Immature natural killer cell (primary cell): ENCODE measurements around the gene CNGA2. TPM values are rescaled to one million over a fixed set of nuclear protein-coding genes. Genes with fewer than 3 reads are reported as not detected.

Experiments used
- DNase-seq, 3 donors: peaks; one replicate each; pipeline ENCODE4 v3.0.0; 2022; ENCODE audit warnings: mixed read lengths in 1 of 3
- H3K27ac Mint-ChIP-seq, 6 donors: one replicate each; pipeline ENCODE4 v1.8.0; 2020; ENCODE audit warnings: mixed read lengths in 6 of 6, mild to moderate bottlenecking in 5 of 6, inconsistent platforms in 4 of 6, moderate library complexity in 3 of 6
- H3K27me3 Mint-ChIP-seq, 3 donors: one replicate each; pipeline ENCODE4 v1.8.0; 2020 to 2021; ENCODE audit warnings: low read depth in 3 of 3, mild to moderate bottlenecking in 3 of 3, mixed read lengths in 3 of 3, moderate library complexity in 3 of 3, inconsistent platforms in 1 of 3
- H3K36me3 Mint-ChIP-seq, 3 donors: one replicate each; pipeline ENCODE4 v1.8.0; 2020; ENCODE audit warnings: mixed read lengths in 3 of 3, inconsistent platforms in 2 of 3, mild to moderate bottlenecking in 2 of 3
- H3K4me1 Mint-ChIP-seq, 2 donors: one replicate each; pipeline ENCODE4 v1.8.0; 2020; ENCODE audit warnings: inconsistent platforms in 2 of 2, mild to moderate bottlenecking in 2 of 2, mixed read lengths in 2 of 2, moderate library complexity in 1 of 2
- H3K4me3 Mint-ChIP-seq, 5 donors: one replicate each; pipeline ENCODE4 v1.8.0; 2020; ENCODE audit warnings: mild to moderate bottlenecking in 5 of 5, mixed read lengths in 5 of 5, inconsistent platforms in 3 of 5, moderate library complexity in 3 of 5
- H3K9me3 Mint-ChIP-seq, 6 donors: one replicate each; pipeline ENCODE4 v1.8.0; 2020; ENCODE audit warnings: mild to moderate bottlenecking in 6 of 6, mixed read lengths in 6 of 6, inconsistent platforms in 4 of 6, moderate library complexity in 3 of 6
- polyA plus RNA-seq, 3 donors: library from polyadenylated mRNA; unstranded; fragments of 300-500 nt; fragmentation: Illumina TruSeq; gene quantifications; one replicate each; pipeline ENCODE4 v1.2.3, GENCODE V29; 2021

Gene CNGA2
- polyA plus RNA-seq, 3 donors from 2014 or later = not detected

GRCh38 chrX:151702026-151702714 lies 32.4 kb upstream of the CNGA2 start:
- DNase-seq = no peak
- no peak overlapping the region for H3K4me3 Mint-ChIP-seq
- H3K9me3 Mint-ChIP-seq = no peaks in the 10 kb centered on the region
- peaks cover 0 to 2% (median 1%) of the 10 kb centered on the region in 3 donors for H3K27me3 Mint-ChIP-seq
- H3K27ac Mint-ChIP-seq = no peak overlapping the region
- no peaks in the 10 kb centered on the region for H3K36me3 Mint-ChIP-seq
- H3K4me1 Mint-ChIP-seq = no peaks in the 10 kb centered on the region

- Mint-ChIP-seq H3K4me1 (no peaks in the 10 kb centered on the region), H3K27ac (no peak overlapping the region), H3K27me3 (peaks cover 0 to 3% (median 2%) of the 10 kb centered on the region in 3 donors), H3K9me3 (no peaks in the 10 kb centered on the region), H3K4me3 (no peak overlapping the region), H3K36me3 (no peaks in the 10 kb centered on the region)
- DNase-seq = no peak
Observed at GRCh38 chrX:151702741-151703340, 31.7 kb upstream of the CNGA2 start.

- DNase-seq = no peak
- no peaks in the 10 kb centered on the region for H3K9me3 Mint-ChIP-seq
- H3K4me1 Mint-ChIP-seq = no peaks in the 10 kb centered on the region
- H3K27ac Mint-ChIP-seq = no peak overlapping the region
- H3K36me3 Mint-ChIP-seq = no peaks in the 10 kb centered on the region
- H3K27me3 Mint-ChIP-seq = peaks cover 0 to 3% (median 2%) of the 10 kb centered on the region in 3 donors
- H3K4me3 Mint-ChIP-seq = no peak overlapping the region
Observed at GRCh38 chrX:151703487-151703886, 31.1 kb upstream of the CNGA2 start.

DNA sequence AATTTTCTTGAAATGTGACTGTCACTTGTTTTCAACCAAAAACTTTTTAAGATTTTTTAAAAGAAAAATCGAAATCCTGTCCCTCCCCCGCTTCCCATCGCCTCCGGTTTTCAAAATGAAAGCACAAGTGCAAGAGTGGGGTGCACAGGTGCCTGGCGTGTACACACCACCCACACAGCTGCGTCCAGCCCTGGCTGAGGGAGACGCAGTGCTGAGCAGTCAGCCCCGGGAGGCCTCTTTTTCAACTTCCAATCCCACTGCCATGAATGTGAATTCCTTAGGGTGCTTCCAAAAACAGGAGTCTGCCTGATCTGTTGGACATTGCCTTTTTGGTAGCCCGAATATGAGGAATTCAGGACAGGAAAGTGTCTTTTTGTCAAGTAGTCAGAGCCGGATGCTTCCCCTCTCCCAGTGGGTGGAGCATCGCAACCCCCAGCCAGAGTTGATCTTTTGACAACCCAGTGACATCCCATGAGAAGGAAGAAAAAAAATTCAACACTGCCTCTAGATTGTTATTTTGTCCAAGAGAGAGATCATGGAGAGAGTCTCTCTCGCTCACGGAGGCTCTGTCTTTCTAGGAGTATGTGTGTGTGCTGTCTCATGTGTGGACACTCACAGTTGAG lies 30.4 kb upstream of the CNGA2 start:
- H3K27me3 Mint-ChIP-seq = peaks cover 0 to 3% (median 2%) of the 10 kb centered on the region in 3 donors
- DNase-seq = no peak
- no peaks in the 10 kb centered on the region for H3K4me1 Mint-ChIP-seq
- H3K27ac Mint-ChIP-seq = no peak overlapping the region
- H3K36me3 Mint-ChIP-seq = no peaks in the 10 kb centered on the region
- H3K4me3 Mint-ChIP-seq = no peak overlapping the region
- H3K9me3 Mint-ChIP-seq = no peaks in the 10 kb centered on the region

GRCh38 chrX:151708821-151709220 lies 25.7 kb upstream of the CNGA2 start:
- DNase-seq = no peak
- no peaks in the 10 kb centered on the region for H3K4me1 Mint-ChIP-seq
- no peak overlapping the region for H3K27ac Mint-ChIP-seq
- no peak overlapping the region for H3K4me3 Mint-ChIP-seq
- H3K27me3 Mint-ChIP-seq = peaks cover 3% of the 10 kb centered on the region in 3 donors
- H3K36me3 Mint-ChIP-seq = no peaks in the 10 kb centered on the region
- no peaks in the 10 kb centered on the region for H3K9me3 Mint-ChIP-seq

- H3K4me3 Mint-ChIP-seq = no peak overlapping the region
- no peaks in the 10 kb centered on the region for H3K9me3 Mint-ChIP-seq
- peaks cover 2 to 4% (median 3%) of the 10 kb centered on the region in 3 donors for H3K27me3 Mint-ChIP-seq
- H3K4me1 Mint-ChIP-seq = no peaks in the 10 kb centered on the region
- H3K36me3 Mint-ChIP-seq = no peaks in the 10 kb centered on the region
- no peak overlapping the region for H3K27ac Mint-ChIP-seq
- no peak for DNase-seq
Observed at GRCh38 chrX:151710457-151710856, 24.1 kb upstream of the CNGA2 start.

GRCh38 chrX:151711154-151711553 lies 23.4 kb upstream of the CNGA2 start:
- Mint-ChIP-seq H3K27ac (no peak overlapping the region), H3K9me3 (no peaks in the 10 kb centered on the region), H3K36me3 (no peaks in the 10 kb centered on the region), H3K27me3 (peaks cover 2 to 8% (median 4%) of the 10 kb centered on the region in 3 donors), H3K4me1 (no peaks in the 10 kb centered on the region), H3K4me3 (no peak overlapping the region)
- no peak for DNase-seq

DNA sequence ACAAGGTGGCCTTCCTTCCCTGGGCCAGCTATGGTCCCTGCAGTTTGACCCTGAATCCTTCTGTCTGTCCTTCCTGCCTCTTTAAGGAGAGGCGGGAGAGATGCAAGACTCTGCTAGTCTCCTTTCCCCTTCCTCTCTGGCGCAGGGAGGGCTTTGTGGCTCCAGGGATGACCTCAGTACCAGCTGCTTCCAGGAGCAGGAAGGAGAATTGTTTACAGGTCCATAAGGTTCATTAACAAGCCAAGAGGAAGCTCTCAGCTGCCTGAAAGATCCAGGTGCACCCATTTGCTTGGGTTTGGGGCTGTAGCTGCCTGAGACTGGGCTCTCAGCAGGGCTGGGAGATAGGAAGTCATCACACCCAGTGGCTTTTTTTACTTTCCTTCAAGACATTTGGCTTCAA lies 22.8 kb upstream of the CNGA2 start:
- H3K4me1 Mint-ChIP-seq = no peaks in the 10 kb centered on the region
- H3K36me3 Mint-ChIP-seq = no peaks in the 10 kb centered on the region
- DNase-seq = no peak
- peaks cover 2 to 10% (median 6%) of the 10 kb centered on the region in 3 donors for H3K27me3 Mint-ChIP-seq
- no peak overlapping the region for H3K4me3 Mint-ChIP-seq
- no peaks in the 10 kb centered on the region for H3K9me3 Mint-ChIP-seq
- H3K27ac Mint-ChIP-seq = no peak overlapping the region

DNA sequence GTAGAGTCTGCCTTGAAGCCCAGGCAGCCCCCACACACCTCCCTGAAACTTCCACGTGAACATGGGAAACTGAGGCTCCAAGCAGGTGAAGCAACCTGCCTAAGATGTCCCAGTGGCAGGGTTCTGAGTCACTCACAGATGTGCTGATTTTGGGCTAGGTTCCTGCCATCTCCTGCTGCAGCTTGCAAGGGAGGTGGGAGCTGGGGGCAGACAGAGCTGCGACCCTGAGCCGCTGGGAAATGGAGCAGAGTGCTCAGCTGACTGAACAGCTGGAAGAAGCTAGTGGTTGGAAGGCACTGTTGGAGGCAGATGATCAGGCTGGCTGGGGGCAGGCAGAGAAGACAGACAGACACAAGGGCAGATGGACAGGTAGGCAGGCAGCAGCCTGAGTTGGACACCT lies 22.3 kb upstream of the CNGA2 start:
- Mint-ChIP-seq H3K27me3 (peaks cover under 1 to 11% (median 6%) of the 10 kb centered on the region in 3 donors), H3K27ac (no peak overlapping the region)

DNA sequence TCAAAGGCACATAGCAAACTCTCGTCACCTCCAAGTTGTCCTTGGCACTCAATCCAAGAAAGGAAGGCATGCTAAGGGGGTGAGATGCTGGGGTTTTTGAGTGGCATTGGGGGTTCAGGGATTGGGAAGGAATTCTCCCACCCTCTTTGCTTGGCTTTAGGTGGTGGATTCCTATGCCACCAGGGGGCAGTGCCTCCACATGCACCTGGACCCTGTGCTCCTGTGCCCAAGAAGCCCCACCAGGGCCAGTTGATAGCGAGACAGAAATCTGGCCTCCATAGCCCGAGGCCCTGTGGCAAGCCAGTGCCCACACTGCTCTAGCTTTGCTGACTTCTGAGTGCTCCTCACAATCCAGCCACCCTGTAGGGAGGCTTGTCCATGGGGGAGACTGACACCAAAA lies 20.7 kb upstream of the CNGA2 start:
- no peak overlapping the region for H3K4me3 Mint-ChIP-seq
- no peaks in the 10 kb centered on the region for H3K9me3 Mint-ChIP-seq
- H3K27me3 Mint-ChIP-seq = peaks cover 0 to 11% (median 6%) of the 10 kb centered on the region in 3 donors
- H3K36me3 Mint-ChIP-seq = no peaks in the 10 kb centered on the region
- DNase-seq = no peak
- H3K27ac Mint-ChIP-seq = no peak overlapping the region
- H3K4me1 Mint-ChIP-seq = no peaks in the 10 kb centered on the region

More for the DNA sequence above, 22.3 kb upstream of the CNGA2 start:
- Mint-ChIP-seq H3K36me3 (no peaks in the 10 kb centered on the region), H3K4me3 (no peak overlapping the region), H3K9me3 (no peaks in the 10 kb centered on the region), H3K4me1 (no peaks in the 10 kb centered on the region)
- DNase-seq = no peak

GRCh38 chrX:151714362-151714761 lies 20.2 kb upstream of the CNGA2 start:
- H3K4me3 Mint-ChIP-seq = no peak overlapping the region
- H3K9me3 Mint-ChIP-seq = no peaks in the 10 kb centered on the region
- peaks cover 0 to 11% (median 6%) of the 10 kb centered on the region in 3 donors for H3K27me3 Mint-ChIP-seq
- DNase-seq = no peak
- no peaks in the 10 kb centered on the region for H3K4me1 Mint-ChIP-seq
- no peak overlapping the region for H3K27ac Mint-ChIP-seq
- no peaks in the 10 kb centered on the region for H3K36me3 Mint-ChIP-seq

DNA sequence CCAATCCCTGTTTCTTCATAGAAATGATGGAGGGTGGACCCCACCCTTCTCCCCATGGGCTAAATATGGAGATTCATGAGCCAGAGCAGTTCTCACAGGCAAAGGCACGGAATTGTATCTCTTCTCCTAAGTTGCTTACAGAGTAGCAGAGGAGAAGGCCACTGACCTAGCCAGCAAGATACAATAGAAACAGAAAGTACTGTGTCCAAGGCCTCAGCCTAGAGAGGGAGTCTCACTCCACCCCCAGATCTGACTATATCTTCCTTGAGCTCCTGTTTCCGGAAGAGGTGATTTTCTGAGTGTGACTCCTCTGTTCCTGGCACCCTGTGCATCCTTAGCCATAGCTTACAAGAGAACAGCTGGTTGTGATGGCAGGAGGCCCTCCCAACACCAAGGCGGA lies 18.8 kb upstream of the CNGA2 start, which contains the start of gene FATE1:
FATE1 (plus strand) TSS at position 284 of the 400 bp plus-strand sequence; CDS start at position 369, 85 bp downstream.
- Mint-ChIP-seq H3K36me3 (no peaks in the 10 kb centered on the region), H3K9me3 (no peaks in the 10 kb centered on the region), H3K4me1 (no peaks in the 10 kb centered on the region), H3K4me3 (no peak within 1 kb of the TSS), H3K27ac (no peak within 1 kb of the TSS), H3K27me3 (peaks cover 0 to 8% (median 3%) of the 10 kb centered on the region in 3 donors)
- DNase-seq = no peak

DNA sequence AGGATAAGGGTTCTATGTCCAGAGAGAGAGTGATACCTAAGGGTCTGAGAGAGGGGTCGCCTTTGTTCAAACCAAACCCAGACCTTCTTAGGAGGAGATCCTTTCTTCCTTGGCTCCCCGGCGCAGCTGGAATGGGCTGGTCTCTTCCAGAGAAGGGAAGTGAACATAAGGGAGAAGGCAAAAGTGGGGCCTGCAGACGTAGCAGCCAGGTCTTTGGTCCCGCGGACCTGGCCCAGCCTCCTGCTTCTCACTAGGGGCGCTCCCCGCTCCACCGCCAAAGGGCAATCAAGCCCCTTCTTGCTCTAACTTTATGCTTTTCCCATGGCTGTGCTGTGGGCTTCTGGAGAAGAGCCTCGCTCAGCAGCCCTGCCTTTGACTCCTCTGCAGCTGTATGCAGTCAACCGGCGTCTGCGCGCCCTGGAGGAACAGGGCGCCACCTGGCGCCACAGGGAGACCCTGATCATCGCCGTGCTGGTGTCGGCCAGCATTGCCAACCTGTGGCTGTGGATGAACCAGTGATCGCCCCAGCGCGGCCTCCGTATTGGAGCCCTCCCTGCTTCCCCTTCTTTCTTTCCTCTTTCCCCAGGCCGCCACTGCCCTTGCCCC lies 12.2 kb upstream of the CNGA2 start:
- no peak overlapping the region for H3K4me3 Mint-ChIP-seq
- H3K27ac Mint-ChIP-seq = no peak overlapping the region
- H3K27me3 Mint-ChIP-seq = peaks cover 0 to 2% (median 2%) of the 10 kb centered on the region in 3 donors
- no peaks in the 10 kb centered on the region for H3K4me1 Mint-ChIP-seq
- no peaks in the 10 kb centered on the region for H3K9me3 Mint-ChIP-seq
- DNase-seq = no peak
- H3K36me3 Mint-ChIP-seq = no peaks in the 10 kb centered on the region

DNA sequence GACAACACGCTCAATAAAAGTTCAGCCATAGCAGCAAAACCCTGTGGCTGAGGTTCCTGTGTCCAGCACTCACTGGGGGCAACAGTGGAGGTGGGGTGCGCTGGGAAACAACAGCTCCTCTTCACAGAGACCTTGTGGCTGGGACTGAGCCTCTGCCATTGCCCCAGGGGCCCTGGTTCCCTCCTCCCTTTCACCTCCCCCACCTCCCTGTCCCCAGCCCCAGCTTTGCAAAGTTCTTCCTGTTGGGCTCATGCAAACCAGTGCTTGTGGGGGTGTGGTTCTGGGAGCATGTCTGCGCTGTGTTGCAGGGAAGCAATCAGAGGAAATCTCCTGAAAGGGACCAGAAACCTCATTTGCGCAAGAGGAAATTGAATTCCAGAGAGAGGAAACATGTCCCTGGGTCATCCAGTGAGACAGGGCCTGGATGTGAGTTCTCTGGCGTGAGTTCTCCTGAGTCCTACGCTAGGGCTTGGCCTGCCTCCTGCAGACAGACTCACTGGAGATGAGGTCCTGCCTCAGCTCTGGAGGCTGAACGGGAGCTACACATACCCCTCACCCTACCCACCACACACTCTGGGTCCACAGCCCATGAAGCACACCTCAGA lies 11.3 kb upstream of the CNGA2 start:
- no peak overlapping the region for H3K4me3 Mint-ChIP-seq
- no peak overlapping the region for H3K27ac Mint-ChIP-seq
- no peaks in the 10 kb centered on the region for H3K4me1 Mint-ChIP-seq
- no peak for DNase-seq
- no peaks in the 10 kb centered on the region for H3K9me3 Mint-ChIP-seq
- no peaks in the 10 kb centered on the region for H3K36me3 Mint-ChIP-seq
- H3K27me3 Mint-ChIP-seq = peaks cover 0 to 2% (median 2%) of the 10 kb centered on the region in 3 donors
